Activated T-cell treated with anti-CD3 and anti-CD28 coated beads, Interleukin-2, amount 50 U/mL, for 48 hours (primary cell): ENCODE results near the gene PPEF1.
A peak's percentile ranks its signal among the peaks of the same experiment; 100 is the strongest.

Experiments
- DNase-seq, 2 experiments: peaks; one replicate each; pipeline ENCODE4 v3.0.0-alpha.2; 2020

PPEF1 gene, protein sequence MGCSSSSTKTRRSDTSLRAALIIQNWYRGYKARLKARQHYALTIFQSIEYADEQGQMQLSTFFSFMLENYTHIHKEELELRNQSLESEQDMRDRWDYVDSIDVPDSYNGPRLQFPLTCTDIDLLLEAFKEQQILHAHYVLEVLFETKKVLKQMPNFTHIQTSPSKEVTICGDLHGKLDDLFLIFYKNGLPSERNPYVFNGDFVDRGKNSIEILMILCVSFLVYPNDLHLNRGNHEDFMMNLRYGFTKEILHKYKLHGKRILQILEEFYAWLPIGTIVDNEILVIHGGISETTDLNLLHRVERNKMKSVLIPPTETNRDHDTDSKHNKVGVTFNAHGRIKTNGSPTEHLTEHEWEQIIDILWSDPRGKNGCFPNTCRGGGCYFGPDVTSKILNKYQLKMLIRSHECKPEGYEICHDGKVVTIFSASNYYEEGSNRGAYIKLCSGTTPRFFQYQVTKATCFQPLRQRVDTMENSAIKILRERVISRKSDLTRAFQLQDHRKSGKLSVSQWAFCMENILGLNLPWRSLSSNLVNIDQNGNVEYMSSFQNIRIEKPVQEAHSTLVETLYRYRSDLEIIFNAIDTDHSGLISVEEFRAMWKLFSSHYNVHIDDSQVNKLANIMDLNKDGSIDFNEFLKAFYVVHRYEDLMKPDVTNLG

DNA sequence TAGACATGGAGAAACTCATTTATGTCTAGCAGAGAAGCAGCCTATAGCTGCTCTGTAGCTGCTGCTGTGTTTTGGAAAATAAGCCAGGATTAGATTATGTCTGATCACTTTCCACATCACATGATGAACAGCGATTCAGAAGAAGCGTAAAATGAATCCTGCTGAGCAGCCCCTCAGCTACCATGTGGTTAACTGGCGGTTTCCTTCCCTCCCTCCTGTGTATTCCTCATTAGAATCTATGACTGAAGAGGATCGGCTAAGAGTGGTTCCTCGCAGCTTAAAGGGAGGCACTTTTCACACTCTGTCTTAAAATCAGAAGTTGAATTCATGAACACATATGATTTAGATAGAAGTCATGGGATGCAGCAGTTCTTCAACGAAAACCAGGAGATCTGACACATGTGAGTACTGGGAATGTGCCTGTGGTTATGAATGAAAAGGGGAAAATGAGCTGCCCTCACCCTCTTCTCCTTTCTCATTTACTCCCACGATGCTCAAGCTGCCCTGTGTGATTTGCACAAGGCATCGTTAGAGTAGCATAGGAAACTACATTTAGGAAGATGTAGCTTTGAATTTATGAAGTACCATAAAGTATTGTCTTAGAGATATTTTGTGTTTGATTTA is at the start of gene PPEF1:
PPEF1 (plus strand) TSS at position 220 of the 624 bp plus-strand sequence; CDS start at position 356, 136 bp downstream.
- DNase-seq: no peak

DNA sequence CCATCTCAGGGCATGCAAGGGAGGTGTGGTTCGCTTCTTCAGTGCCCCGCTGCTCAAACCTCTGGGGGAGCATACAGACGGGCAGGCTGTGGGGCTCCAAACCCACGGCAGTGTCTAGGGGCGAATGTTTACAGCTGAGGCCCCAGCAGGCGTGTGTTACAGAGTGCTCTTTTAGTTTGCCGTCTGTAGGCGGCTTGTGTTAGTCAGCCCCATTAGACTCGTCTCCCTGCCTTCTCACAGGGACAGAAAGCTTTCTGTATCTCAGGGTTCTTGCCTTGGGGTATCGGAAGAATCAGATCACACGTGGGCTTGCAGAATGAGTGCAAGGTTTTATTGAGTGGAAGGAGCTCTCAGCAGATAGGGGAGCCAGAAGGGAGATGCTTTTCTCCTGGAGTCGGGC is 46.2 kb upstream of the PPEF1 start:
- DNase-seq: no peak

DNA sequence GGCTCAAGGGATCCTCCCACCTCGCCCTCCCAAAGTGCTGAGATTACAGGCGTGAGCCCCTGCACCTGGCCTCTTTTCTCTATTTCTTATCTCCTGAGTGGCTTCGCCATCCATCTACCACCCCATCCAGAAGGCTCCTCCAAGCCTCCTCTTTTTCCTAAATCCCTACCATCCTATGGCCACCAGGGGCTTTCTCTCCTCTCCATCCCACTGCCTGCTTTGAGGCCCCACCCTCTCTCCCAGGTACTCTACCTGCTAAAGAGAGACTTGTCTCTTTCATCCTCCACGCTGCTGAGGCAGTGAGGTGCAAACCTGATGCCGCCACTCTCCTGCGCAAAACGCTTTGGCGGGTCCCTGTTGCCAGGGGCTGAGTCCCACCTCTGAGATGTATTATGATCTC is 42.5 kb upstream of the PPEF1 start:
- no peak for DNase-seq

DNA sequence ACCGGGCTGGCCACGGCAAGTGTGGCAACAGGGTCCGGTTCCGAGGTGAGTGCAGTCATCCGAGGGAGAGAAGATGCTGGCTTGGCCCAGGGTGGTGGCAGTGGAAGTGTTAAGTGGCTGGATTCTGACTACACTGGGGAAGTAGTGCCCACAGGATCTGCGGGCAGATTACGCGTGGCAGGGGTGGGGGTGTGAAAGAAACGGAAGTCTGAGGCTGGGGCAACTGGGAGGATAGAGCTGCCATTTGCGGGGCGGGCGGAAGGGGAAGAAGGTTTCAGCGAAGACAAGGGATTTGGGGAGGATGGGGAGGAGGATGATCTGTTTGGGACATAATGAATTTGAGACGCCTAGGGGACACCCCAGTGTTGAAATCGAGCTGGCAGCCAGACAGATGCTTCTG is 40.8 kb upstream of the PPEF1 start:
- DNase-seq: no peak

DNA sequence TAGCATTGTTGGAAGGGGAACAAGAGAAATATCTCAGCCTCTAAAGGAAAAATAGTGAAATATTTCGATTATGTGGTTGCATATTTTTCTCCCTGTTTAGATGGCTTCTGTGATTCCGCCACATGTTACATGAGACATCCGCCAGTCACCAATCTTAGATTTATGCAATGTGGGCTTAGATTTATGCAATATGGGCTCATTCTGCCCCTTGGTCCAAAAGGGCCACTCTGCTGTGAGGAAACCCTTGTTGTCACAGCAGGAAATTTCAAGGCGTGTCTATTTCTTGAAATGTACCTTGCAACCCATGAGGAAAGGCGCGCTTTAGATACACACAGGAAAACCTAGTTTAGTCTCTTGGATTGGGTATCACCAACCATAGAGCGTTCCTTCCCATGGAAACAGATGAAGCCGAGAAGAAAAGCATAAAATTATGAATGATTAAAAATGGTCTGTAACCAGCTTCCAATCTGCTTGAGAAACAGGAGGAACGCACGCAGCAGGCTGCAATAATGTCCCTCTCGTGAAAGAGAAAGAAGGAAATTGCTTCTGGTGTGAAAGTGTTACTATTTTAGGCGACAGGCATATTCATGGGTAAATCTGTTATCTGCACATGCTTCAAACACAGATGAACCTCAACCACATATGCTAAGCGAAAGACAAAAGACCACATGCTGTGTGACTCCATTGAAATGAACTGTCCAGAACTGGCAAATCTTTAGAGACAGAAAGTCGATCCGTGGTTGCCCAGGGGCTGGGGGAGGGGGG is 39.2 kb upstream of the PPEF1 start:
- no peak for DNase-seq

DNA sequence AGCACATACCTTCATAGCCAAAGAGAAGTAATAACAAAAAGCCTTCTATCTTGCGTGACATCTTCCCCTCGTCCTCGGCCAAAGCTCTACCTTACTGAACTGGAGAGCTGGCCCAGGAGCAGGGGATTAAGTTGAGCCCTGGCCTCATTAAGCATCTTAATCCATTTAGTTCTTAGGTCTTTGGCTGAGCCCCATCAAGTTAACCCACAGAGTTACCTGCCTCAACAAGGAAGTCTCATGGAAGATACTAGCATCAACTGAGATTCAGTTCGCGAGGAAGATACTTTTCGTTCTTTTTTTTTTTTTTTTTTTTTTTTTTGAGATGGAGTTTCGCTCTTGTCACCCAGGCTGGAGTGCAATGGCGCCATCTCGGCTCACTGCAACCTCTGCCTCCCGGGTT is 35.4 kb upstream of the PPEF1 start, which contains the start of gene RS1:
RS1 (minus strand) TSS at position 101 of the 400 bp plus-strand sequence; CDS start at position 61, 40 bp downstream.
- DNase-seq: no peak

DNA sequence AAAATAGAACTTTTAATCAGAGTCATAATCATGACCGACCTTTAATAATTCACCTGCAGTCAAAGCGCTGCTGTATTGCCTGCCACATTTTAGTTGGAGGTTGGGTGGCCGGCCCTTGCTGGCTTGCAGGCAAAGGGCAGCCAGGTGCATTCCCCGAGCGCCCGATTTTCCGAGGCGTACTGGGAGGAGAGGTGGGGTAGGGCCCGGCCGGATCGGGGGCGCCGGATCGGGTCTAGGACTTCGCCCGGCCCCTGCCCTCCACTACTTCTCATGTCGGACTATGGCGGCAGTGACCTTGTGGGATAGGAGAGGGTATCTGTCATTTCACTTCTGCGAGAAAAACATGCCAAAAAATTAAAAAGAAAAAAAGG is 33.0 kb upstream of the PPEF1 start:
- peak; percentile 31 to 39 for DNase-seq

DNA sequence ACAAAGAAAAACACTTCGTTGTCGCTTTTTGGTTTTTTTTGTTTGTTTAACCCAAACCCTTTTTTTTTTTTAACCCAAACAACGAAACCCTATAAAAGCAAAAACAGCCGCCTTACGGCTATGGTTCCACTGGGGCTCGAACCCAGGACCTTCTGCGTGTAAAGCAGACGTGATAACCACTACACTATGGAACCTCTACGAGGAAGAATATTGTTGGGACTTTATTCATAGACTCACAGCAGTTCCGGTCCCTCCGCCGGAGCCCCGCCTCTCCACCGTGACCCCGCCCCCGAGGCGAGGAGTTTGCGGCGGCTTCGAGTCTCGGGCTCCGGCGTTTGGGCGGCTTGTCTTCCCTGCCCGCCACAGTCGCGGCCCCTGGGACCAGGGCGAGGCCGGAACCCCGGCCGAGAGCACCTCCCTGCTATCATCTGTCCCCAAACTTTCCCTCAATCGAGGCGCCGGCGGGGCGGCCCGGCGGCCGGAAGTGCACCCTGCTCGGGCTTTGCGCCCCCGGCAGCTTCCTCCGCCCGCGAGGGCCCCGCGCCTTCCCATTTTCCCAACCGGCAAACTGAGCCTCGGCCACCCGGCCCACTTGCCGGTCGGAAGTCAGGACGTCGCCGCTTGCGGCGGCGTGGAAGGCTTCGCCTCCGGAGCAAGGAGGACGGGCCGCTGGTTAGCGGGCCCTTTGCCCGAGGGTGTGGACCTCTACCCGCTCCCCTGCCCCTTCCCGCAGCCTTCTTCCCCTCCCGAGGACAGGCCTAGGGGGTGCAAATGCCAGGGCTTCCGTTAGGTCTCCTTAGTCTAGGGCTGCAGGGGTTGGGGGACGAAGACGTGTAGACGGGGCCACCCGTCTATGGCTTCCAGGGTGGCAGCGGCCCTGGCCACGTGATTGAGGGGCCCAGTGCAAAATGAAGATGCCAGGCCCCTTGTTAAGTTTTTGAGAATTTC is 32.4 kb upstream of the PPEF1 start:
- DNase-seq: peak; percentile 83 to 85

DNA sequence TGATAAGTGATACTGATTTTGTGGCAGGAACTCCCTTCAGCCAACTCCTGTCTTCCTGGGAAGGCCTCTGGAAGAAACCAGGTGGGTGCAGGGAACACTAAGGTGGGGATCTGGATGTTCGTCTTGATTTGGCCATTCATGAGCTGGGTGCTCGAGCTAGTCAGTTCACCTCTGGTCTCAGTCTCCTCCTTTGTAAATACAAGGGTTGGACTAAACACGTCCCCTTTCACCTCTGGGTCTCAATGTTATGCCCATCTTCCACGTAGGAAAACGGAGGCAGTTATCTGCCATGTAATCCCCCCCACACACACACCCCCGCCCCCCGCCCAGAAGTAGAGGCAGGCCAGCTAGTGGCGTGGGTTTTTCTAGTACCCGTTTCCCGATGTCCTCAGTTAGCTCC is 31.4 kb upstream of the PPEF1 start:
- DNase-seq: no peak

DNA sequence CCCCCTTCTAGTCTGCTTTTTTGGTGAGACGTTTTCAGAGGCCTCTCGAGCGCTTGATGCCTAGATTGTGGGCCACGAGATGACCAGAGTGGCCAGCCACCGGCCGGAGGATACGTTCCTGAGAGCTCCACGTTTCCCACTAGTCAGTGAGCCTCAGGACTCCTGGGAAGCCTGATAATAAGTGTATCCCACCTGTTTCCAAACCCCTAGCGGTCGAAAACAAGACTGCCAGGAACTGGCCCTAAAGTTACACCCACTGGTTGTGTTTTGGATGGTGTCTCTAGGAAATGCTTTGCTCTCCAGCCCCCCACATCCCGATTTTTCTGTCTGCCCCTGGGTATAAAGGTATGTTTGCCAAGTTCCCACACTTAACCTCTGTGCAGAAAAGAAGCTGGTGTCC is 31.0 kb upstream of the PPEF1 start:
- DNase-seq: no peak

DNA sequence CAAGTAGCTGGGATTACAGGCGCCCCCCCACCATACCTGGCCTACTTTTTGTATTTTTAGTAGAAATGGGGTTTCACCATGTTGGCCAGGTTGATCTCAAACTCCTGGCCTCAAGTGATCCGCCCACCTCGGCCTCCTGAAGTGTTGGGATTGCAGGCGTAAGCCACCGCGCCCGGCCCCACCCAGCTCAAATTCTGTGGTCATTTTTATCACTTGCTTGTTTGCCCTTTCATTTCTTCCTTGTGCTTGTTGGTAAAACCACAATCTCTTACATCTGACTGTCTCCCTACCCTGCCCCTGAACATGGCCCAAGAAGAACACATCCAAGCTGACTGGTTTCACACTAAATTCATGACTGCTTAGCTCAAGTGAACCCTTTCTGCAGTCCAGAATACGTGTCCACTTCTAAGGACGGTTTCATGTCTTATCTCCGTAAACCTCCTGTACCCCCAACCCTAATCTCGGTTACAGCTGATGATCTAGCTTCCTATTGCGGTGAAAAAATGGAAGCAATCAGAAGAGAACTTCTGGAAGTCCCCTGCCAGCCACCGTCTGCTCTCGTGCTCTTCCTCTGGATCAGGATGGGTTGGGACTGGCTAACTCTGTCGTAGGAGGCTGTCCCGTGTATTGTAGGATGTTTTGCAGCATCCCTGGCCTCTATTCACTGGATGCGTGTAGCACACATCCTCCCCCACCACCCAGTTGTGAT is 30.1 kb upstream of the PPEF1 start:
- no peak for DNase-seq

DNA sequence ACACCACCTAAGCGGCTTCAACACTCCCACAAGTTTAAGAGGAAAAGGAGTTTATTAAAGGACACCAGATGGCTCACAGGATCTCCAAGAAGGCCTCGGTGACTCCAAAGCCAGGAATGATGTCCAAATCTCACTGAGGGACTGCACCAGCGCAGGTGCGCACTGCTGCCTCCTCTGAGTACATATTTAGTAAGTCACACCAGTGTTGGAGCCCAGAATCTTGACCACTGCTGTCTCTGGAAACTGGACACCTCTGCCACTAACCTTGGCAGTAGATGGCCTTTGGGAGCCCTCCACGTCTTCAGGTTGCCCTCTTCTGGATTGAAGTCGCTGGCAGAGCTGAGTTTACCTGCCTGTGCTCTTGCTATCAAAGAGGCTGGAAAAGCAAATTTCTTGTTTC is 25.4 kb upstream of the PPEF1 start:
- no peak for DNase-seq

DNA sequence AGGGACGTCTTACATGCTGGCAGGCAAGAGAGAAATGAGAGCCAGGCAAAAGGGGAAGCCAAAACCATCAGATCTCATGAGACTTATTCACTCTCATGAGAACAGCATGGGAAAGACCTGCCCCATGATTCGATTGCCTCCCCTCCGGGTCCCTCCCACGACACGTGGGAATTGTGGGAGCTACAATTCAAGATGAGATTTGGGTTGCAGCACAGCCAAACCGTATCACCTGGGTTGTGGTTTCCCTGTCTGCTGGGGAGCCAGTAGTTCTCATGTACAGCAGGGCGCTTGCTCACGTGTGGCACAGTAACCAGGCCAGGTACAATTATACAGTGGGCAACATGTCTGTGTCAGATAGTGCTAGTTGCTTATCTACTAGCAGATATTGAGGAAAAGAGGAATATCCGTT is 24.5 kb upstream of the PPEF1 start:
- DNase-seq: no peak

DNA sequence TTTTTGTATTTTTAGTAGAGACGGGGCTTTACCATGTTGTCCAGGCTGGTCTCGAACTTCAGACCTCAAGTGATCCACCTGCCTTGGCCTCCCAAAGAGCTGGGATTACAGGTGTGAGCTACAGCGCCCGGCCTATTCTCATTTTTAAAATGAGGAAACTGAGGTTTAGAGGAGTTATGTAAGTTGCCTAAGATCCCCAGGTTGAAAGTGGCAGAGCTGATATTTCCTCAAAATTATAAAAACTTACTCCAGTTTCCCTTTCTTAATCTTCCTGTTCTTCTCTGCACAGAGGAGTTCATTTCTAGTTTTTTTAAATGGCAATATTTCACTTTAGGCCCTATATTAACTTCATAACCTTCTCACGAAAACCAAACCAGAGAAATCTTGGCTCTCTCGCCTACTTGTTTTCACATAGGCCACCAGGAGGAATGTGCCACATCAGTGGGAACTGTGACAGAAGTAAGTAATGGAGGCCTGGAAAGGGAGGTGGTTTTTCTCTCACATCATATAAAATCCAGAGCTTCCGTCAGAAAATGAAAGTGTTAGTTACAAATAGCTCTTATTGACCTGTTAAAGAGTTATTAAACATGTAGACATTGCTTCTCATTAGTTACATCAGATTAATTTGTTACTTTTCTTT is 19.5 kb upstream of the PPEF1 start:
- DNase-seq: no peak

DNA sequence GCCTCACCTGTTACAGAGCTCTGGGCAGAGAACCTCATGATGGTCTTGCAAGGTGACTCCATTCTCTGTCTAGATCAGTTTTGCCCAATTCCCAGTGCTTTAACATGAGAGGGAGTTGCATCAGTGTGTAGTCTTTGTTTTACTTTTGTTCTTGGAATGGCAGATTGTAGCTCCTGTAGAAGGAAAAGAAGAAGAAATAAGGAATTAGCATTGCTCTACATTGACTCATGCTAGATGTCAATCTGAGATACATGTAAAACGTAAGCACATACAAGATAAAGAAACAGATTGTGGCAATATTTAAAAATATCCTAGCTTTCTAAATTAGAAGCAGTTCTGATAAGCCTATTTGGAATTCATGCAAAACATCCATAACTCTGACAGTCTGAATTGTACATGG is 16.0 kb upstream of the PPEF1 start:
- DNase-seq: no peak

DNA sequence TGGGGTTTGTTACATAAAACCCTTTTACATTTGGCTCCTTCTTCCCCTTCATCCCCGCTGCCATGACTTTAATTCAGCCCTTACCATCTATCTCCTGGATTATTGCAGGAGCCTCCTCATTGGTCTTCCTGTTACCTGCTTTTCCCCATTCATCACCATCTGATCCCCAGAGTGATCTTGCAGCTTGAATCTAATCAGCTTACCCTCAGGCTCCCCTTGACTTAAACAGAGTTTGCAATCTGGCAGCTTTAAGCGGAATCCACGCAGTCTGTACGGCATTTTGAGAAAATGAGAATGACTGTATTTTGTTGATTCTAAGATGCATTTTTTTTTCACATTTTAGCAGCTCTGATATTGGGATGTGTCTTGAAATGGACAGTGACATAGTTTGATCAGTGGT is 14.9 kb upstream of the PPEF1 start:
- DNase-seq: no peak

DNA sequence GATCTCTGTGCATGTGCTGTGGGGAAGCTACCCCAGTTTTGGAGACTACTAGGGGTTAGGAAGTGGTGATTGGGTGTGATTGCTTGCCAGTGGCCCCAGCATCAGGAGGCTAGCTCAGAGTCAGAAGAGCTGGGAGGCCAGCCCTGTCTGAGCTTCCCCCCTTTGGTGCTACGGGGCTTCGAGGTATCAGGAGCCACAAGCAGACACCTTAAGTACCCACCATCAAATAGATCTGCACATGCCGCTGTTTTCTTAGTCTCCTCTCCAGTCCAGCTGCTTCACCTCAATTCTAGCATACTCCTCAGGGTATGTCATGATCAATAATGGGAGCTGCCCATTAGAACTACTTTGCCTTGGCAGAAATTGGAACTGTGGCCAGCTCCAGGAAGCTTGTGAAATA is 10.8 kb upstream of the PPEF1 start:
- no peak for DNase-seq

DNA sequence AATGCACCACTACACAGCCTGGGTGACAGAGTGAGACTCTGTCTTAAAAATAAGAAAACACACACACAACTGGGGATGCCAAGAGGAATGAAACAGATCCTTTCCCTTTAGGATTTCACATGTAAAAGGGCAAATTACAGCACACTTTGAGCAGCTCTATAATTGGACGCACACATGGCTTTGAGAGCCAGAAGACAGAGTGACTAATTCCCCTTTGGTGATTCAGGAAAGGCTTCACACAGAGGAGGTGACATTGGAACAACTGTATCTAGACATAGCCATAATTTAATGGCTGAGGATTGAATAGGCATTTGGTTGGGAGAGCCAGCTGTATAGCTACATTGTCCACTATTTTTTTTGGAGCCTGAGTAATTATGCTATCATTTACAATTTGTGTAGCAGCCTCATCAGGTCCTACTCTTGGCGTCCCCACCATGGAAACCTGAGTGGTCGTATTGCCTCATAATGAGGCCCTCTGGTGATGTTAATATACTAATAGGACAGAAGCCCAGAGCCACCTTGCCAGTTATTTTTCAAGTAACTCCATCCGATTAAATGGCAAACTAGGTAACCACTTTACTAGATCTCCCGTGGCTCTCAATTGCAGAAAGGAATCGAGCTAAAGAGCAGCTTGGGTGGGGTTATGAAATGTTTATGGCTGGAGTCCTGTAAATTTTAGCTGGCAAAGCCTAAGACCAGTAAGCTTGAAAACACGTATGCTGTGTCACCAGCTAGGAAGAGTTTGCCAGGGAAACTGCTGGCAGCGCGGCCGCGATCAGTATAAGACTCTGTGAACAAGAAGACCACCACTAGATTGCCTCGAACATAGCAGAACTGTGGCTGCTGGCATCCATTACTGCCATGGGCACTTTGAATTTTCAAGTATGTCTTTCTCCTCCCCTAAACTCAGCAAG is 8.5 kb upstream of the PPEF1 start:
- DNase-seq: no peak

DNA sequence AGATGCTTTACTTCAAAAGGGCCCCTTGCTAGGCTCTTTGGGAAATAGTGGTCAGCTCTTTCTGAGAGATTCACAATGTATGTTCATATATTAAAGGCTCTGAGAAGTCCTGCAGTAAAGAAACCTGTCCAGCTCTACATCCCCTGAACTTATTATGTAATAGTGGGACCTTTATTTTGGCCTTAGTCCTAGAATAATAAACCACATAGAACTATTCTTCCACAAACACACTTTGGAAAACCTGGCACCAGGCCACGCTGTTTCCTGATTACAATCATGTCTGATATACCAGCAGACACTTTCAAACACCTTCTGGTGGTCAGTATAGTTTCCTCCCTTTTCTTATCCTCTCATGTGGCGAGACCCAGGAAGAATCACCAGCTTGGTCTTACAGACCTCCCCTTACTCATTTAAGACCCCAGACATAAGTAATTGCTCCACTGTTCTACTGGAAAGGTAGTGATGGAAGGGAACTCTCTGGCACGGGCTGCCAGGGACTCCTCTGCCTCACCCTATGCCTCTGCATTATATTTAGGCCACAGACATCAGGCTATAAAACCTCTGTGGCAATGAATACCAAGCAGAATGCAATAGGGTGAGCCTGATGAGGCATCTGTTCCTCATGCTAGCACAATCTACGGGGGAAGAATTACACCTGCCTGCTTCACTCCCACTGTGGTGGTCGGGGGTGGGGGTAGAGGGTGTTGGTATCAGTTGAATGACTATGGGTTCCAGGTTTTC is 5.7 kb upstream of the PPEF1 start:
- no peak for DNase-seq
